Kidney (tissue), 14 donors: ENCODE measurements around the gene ENPP6. TPM values are rescaled to one million over a fixed set of nuclear protein-coding genes. Genes with fewer than 3 reads are reported as not detected.
A peak's percentile ranks its signal among the peaks of the same experiment; 100 is the strongest.

Experiments used
- DNase-seq, 5 donors: peaks; one replicate each; pipeline ENCODE4 v3.0.0-alpha.2; 2013 to 2020
- FAIRE-seq: peaks from 2 replicates; lab custom pipeline; 2012; peaks lifted over from hg19 to GRCh38; lab: Jason Lieb, UNC
- H3K27ac ChIP-seq, 2 donors: one replicate each; pipeline ENCODE4 v1.7.0; 2013; ENCODE audit warnings: low read depth in 2 of 2, low read length in 2 of 2, inconsistent platforms in 1 of 2
- H3K27me3 ChIP-seq: one replicate; pipeline ENCODE4 v1.7.1; 2013; ENCODE audit warnings: low read length, inconsistent platforms; ENCODE audit not compliant: control insufficient read depth, insufficient read depth
- H3K36me3 ChIP-seq, 3 donors: one replicate each; pipeline versions ENCODE4 v1.7.0 to v1.7.1; 2013; ENCODE audit warnings: low read length in 3 of 3, control low read depth in 1 of 3, inconsistent platforms in 1 of 3; ENCODE audit not compliant: insufficient read depth in 3 of 3, control insufficient read depth in 2 of 3
- H3K4me1 ChIP-seq, 3 donors: one replicate each; pipeline versions ENCODE4 v1.7.0 to v1.7.1; 2013; ENCODE audit warnings: low read length in 3 of 3, inconsistent platforms in 1 of 3, low read depth in 1 of 3; ENCODE audit not compliant: control insufficient read depth in 2 of 3, insufficient read depth in 2 of 3
- H3K4me3 ChIP-seq, 3 donors: one replicate each; pipeline versions ENCODE4 v1.7.0 to v1.8.1; 2013; ENCODE audit warnings: low read length in 3 of 3, control low read depth in 1 of 3, inconsistent platforms in 1 of 3
- H3K9ac ChIP-seq, 3 donors: one replicate each; pipeline versions ENCODE4 v1.7.0 to v1.7.1; 2013; ENCODE audit warnings: low read length in 3 of 3, control low read depth in 1 of 3, inconsistent platforms in 1 of 3
- H3K9me3 ChIP-seq, 3 donors: one replicate each; pipeline versions ENCODE4 v1.7.0 to v1.7.1; 2013; ENCODE audit warnings: low read length in 3 of 3, control low read depth in 1 of 3, inconsistent platforms in 1 of 3; ENCODE audit not compliant: control insufficient read depth in 2 of 3, insufficient read depth in 1 of 3
- CTCF ChIP-seq: IDR thresholded peaks from 3 replicates; pipeline ENCODE4 v1.5.1; 2012; ENCODE audit warnings: mild to moderate bottlenecking, moderate library complexity, borderline replicate concordance; ENCODE audit not compliant: insufficient read depth; ENCODE audit errors: extremely low read depth
- intact Hi-C: fragments of 100-400 bp; cut with DNase I; formaldehyde crosslinking; loops from one replicate; pipeline ENCODE4 v1.11.1; 2022
- polyA plus RNA-seq: library from polyadenylated mRNA; stranded (reverse); fragments of 350-450 nt; fragmentation: Illumina TruSeq; extraction: RNeasy Lipid Tissue Mini Kit (QIAGEN cat#74804); gene quantifications from one replicate; pipeline ENCODE4 v1.2.3, GENCODE V29; 2014; ENCODE audit warnings: low read depth, low replicate concordance; ENCODE audit not compliant: insufficient read depth
- total RNA-seq: library from RNA; stranded (reverse); fragmentation: NEBNext Ultra II Directional; extraction: Animal tissue kit (Norgen Biotek cat#: 25700); gene quantifications from one replicate; pipeline ENCODE4 v1.2.1, GENCODE V29; 2021
- donor health status: control.
- donor health status: control.
- donor health status: control.
- donor health status: control.
- donor health status: control.
- donor health status: DM: yes; HTN: yes; CAD: no.
- donor health status: Normal renal cell carcinoma (clear cell type).

The ENPP6 gene
- total and polyA plus RNA-seq, 2 donors from 2014 or later, result 0.91 to 7.2 TPM

- FAIRE-seq, result no peak
- H3K9ac ChIP-seq, result no peak overlapping the region
- no peaks in the 10 kb centered on the region for H3K36me3 ChIP-seq
- H3K27me3 ChIP-seq, result no peaks in the 10 kb centered on the region
- no peak overlapping the region for H3K4me3 ChIP-seq
- intact Hi-C loops, result loop anchor here (5.0 kb wide), 1 partner anchor 325 kb away; no protein-coding TSS in a partner anchor
- H3K27ac ChIP-seq, result no peak overlapping the region
- no peaks in the 10 kb centered on the region for H3K9me3 ChIP-seq
- peaks cover 0 to 4% (median 0%) of the 10 kb centered on the region in 3 donors for H3K4me1 ChIP-seq
- no peak for TF ChIP-seq CTCF
- no peak for DNase-seq
These were observed 50.1 kb downstream of the ENPP6 start for GRCh38 chr4:184167576-184167975.

- Histone ChIP-seq H3K27me3 (no peaks in the 10 kb centered on the region), H3K36me3 (no peaks in the 10 kb centered on the region), H3K27ac (no peak overlapping the region), H3K4me1 (peaks cover 0 to 4% (median 0%) of the 10 kb centered on the region in 3 donors), H3K4me3 (no peak overlapping the region), H3K9ac (no peak overlapping the region), H3K9me3 (no peaks in the 10 kb centered on the region)
- no peak for DNase-seq
- TF ChIP-seq CTCF, result no peak
- FAIRE-seq, result no peak
- intact Hi-C loops, result loop anchor here (5.0 kb wide), 1 partner anchor 324 kb away; no protein-coding TSS in a partner anchor
These were observed 50.9 kb downstream of the ENPP6 start for GRCh38 chr4:184166736-184167135.

GRCh38 chr4:184165291-184165690 lies 52.4 kb downstream of the ENPP6 start:
- Histone ChIP-seq H3K4me3 (no peak overlapping the region), H3K9me3 (no peaks in the 10 kb centered on the region), H3K27me3 (no peaks in the 10 kb centered on the region), H3K36me3 (no peaks in the 10 kb centered on the region), H3K9ac (no peak overlapping the region), H3K4me1 (peaks cover 0 to 4% (median 0%) of the 10 kb centered on the region in 3 donors), H3K27ac (no peak overlapping the region)
- no peak for TF ChIP-seq CTCF
- FAIRE-seq, result no peak
- no peak for DNase-seq
- intact Hi-C loops, result loop anchor here (5.0 kb wide), 1 partner anchor 323 kb away; no protein-coding TSS in a partner anchor

- Histone ChIP-seq H3K9me3 (no peaks in the 10 kb centered on the region), H3K4me3 (no peak overlapping the region), H3K9ac (no peak overlapping the region), H3K4me1 (peaks cover 0 to 4% (median 0%) of the 10 kb centered on the region in 3 donors), H3K36me3 (no peaks in the 10 kb centered on the region), H3K27me3 (no peaks in the 10 kb centered on the region), H3K27ac (no peak overlapping the region)
- TF ChIP-seq CTCF, result peak; percentile 63
- no peak for FAIRE-seq
- peak in 4 of 5 donors; percentile 84 to 87 (median 86) for DNase-seq
- intact Hi-C loops, result no loop called here
These were observed 53.9 kb downstream of the ENPP6 start for GRCh38 chr4:184163813-184164212.
